Measurements from ENCODE around the gene CENPO.
"Not testable (repeated sequence)": the region's sequence is repeated elsewhere in the genome, so short reads cannot be mapped to it uniquely, and the experiment has no call there.

The CENPO gene

DNA sequence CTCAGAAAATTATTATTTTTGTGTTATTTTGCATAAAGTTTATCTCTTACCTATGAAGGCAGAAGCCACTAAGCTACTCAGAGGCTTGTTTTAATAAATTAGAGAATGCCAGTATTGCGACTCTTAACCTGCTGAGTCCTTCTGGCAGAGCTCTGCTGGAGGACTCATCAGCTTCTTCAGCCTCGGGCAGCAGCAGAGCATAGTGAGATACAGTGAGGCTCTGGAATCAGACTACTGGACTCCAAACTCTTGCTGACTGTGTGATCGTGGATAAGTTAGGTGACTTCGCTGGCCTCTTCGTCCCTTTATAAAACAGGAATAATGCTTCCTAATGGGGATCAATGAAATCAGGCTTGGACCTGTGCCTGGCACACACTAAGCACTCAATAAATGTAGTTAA is 1.8 kb upstream of the CENPO start:
- DNase-seq: no peak

GRCh38 chr2:24792542-24792873 is 717 bp upstream of the CENPO start:
- DNase-seq: no peak

DNA sequence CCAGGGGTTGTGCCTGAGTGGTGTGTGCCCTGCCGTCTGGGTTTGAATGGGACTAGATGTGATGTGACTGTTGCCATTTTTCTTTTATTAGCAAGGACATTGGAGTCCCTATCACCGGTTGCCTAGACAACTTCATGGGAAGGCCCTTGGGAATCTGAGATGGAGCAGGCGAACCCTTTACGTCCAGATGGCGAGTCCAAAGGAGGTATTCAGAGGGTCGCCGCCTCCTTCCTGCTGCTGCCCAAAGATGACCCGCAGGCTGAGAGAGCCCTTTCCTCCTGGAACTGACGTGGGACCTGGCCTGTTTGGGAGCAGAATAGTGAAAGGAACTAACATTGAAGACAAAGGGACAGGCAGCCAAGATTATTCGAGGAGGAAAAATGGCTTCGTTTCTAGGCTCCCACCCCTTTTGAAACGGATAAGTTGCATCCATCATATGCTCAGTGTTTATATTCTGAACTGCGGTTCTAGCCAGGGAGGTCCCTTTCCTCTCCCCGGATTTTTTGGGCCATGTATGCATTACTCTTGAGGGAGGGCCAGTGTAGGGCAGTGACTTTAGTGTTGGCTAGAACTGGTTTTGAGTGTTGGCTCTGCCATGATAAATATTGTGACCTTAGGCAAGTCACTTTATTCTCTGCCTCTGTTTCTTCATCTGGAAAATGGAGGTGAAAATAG is 673 bp downstream of the CENPO start:
- no peak for DNase-seq

GRCh38 chr2:24797644-24798043 is 4.4 kb downstream of the CENPO start:
- DNase-seq: no peak

DNA sequence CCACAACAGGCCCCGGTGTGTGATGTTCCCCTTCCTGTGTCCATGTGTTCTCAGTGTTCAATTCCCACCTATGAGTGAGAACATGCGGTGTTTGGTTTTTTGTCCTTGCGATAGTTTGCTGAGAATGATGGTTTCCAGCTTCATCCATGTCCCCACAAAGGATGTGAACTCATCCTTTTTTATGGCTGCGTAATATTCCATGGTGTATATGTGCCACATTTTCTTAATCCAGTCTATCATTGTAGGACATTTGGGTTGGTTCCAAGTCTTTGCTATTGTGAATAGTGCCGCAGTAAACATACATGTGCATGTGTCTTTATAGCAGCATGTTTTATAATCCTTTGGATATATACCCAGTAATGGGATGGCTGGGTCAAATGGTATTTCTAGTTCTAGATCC is 7.3 kb downstream of the CENPO start:
- DNase-seq: not testable (repeated sequence)

- not testable (repeated sequence) for DNase-seq
Measured at GRCh38 chr2:24805811-24806660, 12.8 kb downstream of the CENPO start.

- no peak for DNase-seq
Measured at GRCh38 chr2:24806661-24807036, 13.4 kb downstream of the CENPO start.

DNA sequence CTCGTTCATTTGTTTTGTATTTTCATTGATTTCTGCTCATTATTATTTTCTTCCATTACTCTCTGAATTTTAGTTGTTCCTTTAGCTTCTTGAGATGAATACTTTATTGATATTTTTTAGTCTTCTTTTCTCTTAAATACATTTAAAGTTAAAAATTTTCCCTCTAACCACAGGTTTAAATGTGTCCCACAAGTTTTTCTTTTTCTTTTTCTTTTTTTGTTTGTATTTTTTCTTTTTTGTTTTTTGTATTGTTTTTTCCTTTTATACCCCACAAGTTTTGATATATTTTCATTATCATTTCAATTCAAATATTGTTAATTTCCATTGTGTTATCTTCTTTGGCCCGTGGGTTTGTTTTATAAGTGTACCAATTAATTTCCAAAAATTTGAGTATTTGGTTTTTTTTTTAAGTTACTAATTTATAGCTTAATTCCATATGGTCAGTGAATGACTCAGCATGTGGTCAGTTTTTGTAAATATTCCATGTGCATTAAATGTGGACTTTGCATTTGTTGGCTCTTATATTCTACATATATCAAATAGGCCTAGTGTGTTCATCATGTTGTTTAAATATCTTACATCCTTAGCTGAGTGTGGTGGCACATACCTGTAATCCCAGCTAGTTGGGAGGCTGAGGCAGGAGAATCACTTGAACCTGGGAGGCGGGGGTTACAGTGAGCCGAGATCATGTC is 16.2 kb downstream of the CENPO start:
- no peak for DNase-seq

GRCh38 chr2:24813691-24814137 is 20.5 kb downstream of the CENPO start:
- DNase-seq: peak; percentile 28

DNA sequence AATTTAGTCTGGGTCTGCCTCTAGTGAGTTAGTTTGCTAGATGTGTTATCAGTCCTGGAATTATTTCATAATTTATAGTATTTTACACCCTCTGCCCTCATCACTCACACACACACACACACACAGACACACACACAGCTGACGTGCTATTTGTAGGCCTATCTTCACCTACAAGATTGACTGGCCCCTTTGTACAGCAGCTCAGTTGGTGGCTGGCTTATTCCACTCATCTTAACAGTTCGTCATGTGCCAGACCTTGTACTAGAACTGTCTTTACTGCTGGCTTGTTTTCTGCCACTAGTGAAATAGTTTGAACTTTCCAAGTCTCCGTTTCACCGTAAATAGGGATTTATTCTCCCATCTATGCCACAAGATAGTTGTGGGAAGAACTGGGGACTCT is 21.3 kb downstream of the CENPO start:
- no peak for DNase-seq

DNA sequence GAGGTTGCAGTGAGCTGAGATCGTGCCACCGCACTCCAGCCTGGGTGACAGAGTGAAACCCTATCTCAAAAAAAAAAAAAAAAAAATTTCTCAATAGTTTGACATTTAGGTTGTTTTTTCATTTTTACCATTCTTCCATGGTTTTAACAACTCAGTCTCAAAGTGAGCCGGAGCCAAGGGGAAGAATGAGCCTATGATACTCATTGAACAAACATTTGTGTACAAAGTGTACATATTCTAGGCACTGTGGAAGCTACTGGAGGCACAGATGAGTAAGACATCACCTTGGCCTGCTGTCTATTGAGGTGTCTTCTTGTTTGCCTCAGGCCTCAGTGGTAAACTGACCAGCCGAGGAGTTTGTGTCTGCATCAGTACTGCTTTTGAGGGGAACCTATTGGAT is 21.9 kb downstream of the CENPO start:
- DNase-seq: no peak

GRCh38 chr2:24816404-24816803 is 23.2 kb downstream of the CENPO start:
- no peak for DNase-seq

DNA sequence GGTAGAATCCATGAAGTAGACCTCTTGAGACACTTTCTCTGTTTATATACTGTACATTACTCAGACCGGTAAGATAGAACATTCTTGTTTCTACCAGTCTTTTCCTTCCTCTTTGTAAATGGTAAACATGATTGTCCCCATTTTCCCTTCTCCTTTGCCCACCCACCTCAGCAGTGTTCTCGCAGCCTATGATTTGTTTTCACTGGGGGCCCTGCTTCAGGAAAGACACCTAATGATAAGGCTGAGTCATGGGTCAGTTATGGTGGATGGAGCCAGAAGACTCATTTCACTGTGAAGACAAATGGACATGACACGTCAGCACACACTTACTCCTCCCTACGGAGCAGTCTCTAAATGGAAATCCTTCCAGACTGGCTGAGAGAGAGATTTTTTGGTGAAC is 23.7 kb downstream of the CENPO start:
- DNase-seq: no peak

DNA sequence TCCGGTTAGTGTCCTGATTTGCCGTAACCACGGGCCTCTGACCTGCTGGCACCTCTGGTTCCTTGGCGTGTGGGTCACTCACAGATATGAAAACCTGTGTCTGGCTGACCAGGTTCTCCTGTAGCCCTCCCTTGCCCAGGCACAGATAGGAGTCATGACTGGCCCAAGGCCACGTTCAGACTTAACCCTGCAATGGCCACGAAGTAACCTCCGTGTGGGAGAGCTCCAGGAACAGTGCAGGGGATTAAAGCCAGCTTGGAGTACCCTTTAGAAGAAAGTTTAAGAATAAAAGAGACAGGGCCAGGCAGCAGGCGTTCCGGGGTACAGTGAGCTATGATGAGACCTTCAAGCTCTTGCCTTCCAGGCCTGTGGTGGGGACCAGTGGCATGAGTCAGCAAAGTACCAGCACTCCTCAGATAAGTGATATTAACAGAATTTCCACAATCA is 25.5 kb downstream of the CENPO start:
- no peak for DNase-seq

GRCh38 chr2:24819442-24820174 is 26.4 kb downstream of the CENPO start:
- DNase-seq: no peak

- DNase-seq: no peak
Measured at GRCh38 chr2:24820175-24820513, 26.9 kb downstream of the CENPO start.

DNA sequence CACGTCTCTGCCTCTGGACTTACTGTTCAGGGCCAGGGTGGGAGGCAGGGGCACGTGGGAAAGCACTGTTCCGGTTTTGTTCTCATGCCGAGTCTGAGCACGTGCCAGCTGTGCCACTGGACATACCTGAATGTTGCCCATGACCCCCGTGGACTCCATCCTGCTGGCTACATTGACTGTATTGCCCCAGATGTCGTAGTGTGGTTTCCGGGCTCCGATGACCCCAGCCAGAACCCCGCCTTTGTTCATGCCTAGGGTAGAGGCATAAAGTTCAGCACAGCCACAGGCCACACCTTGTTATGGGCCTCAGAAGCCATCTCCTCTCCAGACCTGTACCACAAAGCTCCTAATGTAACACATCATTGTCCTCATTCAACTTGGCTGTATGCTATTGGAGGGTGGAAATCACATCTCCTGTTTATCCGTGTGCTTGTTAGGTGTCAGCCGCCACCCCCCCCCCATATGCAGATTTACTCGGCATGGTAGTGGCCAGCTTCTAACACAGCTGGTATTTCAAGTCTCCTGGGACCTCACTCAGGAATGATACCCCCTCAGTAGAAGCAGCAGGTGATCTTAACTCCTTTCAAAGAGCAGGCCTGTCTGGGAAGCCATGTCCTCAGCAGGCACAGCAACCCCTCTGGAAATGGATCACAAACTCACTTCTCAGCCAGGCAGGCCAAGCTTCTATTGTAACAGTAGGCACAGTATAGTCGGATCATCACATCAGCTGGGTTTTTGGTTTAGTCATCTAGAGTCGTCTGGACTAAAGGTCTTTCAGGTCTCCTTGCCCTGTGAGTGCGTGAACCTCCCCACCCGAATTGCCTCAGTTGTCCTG is 27.6 kb downstream of the CENPO start:
- no peak for DNase-seq

GRCh38 chr2:24821433-24821891 is 28.2 kb downstream of the CENPO start:
- no peak for DNase-seq

DNA sequence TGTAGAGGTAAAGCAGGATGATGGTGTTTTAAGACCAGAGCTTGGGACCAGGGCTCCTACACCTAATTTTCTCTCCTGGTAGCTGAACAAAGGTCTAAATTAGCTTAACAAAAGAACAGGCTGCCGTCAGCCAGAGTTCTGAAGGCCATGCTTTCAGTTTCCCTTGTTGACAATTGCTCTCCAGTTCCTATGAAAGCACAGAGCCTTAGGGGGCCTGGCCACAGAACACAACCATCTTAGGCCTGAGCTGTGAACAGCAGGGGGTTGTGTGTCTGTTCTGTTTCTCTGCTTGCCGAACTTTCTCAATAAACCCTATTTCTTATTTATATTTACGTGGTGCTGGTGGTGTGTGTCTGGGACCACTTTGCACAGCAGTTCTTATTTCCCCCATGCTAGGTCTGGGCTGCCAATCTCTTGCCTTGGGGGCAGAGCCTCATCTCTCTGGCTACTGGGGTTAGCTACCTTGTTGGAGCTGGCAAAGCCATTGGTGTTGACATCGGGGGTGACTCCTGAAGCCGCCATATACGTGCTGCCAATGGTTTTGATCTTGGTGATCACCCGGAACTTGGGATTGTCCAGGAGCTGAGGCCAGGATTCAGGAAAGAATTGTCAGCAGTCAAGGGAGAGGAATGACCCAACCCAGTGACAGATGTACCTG is 29.0 kb downstream of the CENPO start:
- DNase-seq: peak; percentile 13

DNA sequence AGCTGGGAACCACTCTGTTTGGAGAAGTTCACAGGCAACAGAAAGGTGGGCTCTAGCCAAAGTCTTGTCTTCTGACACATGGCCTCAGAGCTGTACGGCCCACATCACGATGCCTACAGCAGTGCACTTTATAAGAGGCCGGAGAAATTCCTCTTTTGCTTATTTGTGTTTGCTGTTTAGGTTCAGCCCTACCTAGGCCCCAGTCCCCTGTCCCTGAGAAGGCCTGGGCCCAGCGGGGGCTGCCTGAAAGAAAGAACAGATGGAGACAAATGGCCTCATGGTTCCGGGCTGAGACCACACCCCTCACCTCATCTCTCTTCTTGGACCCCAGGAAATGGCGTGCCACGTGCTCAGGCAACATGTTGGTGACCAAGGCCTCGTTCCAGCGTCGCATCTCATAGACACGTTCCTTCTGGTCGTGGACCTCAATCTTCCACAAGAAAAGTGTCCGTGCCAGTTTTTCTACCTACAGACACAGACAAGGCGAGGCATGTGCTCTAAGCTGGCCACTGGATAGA is 30.9 kb downstream of the CENPO start:
- DNase-seq: no peak
